T-helper 1 cell treated with Interleukin-12 subunit alpha and Interleukin-12 subunit beta and Interleukin-4 antibody, amounts not matched to agents 30 μg/mL and 1 μg/mL, for 36 hours (primary cell): ENCODE data around the gene PRKD1.

Experiments
- H3K27ac Mint-ChIP-seq: one replicate; pipeline ENCODE4 v1.8.0; 2021; ENCODE audit warnings: mild to moderate bottlenecking, mixed read lengths
- H3K27me3 Mint-ChIP-seq: one replicate; pipeline ENCODE4 v1.8.0; 2021; ENCODE audit warnings: low read depth, mixed read lengths
- H3K36me3 Mint-ChIP-seq: one replicate; pipeline ENCODE4 v1.8.0; 2021; ENCODE audit warnings: low read depth, mixed read lengths
- H3K4me1 Mint-ChIP-seq: one replicate; pipeline ENCODE4 v1.8.0; 2021; ENCODE audit warnings: low read depth, mixed read lengths
- H3K4me3 Mint-ChIP-seq: one replicate; pipeline ENCODE4 v1.8.0; 2021; ENCODE audit warnings: mild to moderate bottlenecking, moderate library complexity, mixed read lengths
- H3K9me3 Mint-ChIP-seq: one replicate; pipeline ENCODE4 v1.8.0; 2021; ENCODE audit warnings: mixed read lengths

Gene PRKD1

DNA sequence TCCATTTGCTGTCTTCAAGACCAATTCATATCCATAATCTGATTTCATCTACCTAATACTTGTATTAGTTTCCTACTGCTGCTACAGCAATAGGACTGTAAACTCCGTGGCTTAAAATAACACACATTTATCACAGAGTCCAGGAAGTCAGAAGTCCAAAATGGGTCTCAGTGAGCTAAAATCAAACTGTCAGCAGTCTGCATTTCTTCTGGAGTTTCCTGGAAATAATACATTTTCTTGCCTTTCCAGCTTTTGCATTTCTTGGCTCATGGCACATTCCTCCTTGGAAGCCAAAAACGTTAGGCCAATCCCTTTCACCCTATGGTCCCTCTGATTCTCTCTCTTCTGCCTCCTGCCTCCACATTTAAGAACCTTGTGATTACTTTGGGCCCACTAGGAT is 239.8 kb downstream of the PRKD1 start:
- peaks cover 53% of the 10 kb centered on the region for H3K9me3 Mint-ChIP-seq

DNA sequence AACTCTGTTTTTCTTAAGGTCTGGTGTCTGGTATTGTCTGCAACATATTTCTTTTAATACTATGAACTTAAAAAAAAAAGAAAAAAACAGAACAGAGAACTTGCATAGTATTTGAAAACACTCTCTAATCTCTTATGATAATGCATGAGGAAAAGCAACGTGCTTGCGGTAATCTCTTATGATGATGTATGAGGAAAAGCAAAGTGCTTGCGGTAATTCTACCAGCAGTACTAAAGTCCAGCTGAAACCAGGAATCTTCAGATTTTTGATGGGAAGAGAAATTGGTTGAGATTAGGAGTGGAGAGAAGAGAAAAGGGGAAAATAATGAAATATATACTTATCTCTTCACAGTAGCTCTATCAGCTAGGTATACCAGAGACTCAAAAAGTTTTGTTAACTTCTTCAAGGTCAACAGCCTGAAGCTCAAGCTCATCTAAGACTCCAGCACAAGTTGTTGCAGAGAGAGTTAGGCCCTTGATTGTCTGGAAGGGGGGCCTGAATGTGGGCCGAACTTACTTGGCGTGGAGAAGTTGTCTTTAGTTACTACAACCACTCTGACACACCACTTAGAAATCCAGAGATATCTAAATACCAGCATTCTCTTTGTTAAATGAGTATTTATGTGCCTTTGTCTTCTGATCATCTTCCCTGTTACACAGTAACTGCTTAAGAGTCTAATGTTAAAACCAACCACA is 240.4 kb downstream of the PRKD1 start:
- Mint-ChIP-seq H3K27ac (no peak overlapping the region), H3K4me1 (no peaks in the 10 kb centered on the region), H3K9me3 (peaks cover 57% of the 10 kb centered on the region), H3K4me3 (no peak overlapping the region), H3K27me3 (no peaks in the 10 kb centered on the region), H3K36me3 (no peaks in the 10 kb centered on the region)

More for the DNA sequence above, 239.8 kb downstream of the PRKD1 start:
- H3K27me3 Mint-ChIP-seq = no peaks in the 10 kb centered on the region
- H3K36me3 Mint-ChIP-seq = no peaks in the 10 kb centered on the region
- H3K27ac Mint-ChIP-seq = no peak overlapping the region
- H3K4me1 Mint-ChIP-seq = no peaks in the 10 kb centered on the region
- no peak overlapping the region for H3K4me3 Mint-ChIP-seq

DNA sequence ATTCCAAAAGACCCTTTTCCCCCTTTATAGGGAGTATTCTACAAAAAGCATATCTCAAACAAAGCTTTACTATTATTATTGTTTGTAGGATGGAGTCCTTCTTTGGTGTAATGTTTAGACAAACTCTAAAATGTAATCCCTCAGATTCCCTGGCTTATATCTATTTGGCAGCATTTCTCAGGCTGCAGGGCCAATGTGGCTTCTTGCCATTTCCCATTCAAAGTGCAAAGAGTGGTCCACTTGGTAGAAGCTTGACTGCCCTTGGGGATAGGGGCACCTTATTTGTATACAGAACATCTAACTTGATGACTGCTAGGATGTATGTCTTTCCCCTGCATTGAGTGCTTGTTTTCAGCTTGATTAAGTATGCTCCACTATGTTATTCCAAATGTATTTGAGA is 242.7 kb downstream of the PRKD1 start:
- no peaks in the 10 kb centered on the region for H3K27me3 Mint-ChIP-seq
- no peak overlapping the region for H3K4me3 Mint-ChIP-seq
- H3K4me1 Mint-ChIP-seq = no peaks in the 10 kb centered on the region
- peaks cover 53% of the 10 kb centered on the region for H3K9me3 Mint-ChIP-seq
- H3K36me3 Mint-ChIP-seq = no peaks in the 10 kb centered on the region
- no peak overlapping the region for H3K27ac Mint-ChIP-seq

DNA sequence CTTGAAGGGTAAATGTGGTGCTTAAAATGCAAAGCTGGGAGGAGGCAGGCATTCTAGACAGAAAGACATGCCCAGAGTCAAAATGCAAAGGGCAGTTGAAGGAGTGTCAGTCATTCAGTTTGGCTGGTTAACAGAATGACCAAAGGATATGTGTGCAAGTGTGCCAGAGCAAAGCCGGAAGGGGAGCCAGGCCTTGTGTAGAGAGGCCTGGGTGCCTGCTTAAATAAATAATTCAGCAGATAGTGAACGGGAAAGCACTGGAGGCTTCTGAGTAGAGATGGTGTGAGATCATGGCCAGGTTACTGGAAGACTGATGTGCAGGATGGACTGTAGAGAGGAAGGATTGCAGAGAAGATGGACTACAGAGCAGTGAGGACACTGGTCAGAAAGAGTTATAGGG is 244.9 kb downstream of the PRKD1 start:
- no peaks in the 10 kb centered on the region for H3K36me3 Mint-ChIP-seq
- no peaks in the 10 kb centered on the region for H3K4me1 Mint-ChIP-seq
- H3K27me3 Mint-ChIP-seq = no peaks in the 10 kb centered on the region
- no peak overlapping the region for H3K4me3 Mint-ChIP-seq
- no peak overlapping the region for H3K27ac Mint-ChIP-seq
- peaks cover 46% of the 10 kb centered on the region for H3K9me3 Mint-ChIP-seq

DNA sequence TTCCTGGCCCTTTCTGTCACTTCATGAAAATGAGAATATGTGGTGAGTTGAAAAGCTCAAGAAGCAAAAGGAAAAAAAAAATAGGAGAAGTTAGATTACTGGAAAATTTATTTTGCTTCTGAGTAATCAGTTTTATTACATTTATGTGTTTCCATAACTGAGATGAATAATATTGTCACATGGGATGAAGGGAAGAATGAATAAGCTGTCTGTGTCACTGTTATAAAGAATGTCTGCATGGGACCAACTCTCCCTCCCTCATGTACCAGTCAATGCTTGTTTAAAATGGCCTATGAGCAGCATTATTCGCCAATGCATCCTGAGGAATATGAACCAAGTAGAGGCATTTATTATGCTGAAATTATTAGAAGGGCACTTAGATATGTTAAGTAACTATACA is 246.3 kb downstream of the PRKD1 start:
- peaks cover 37% of the 10 kb centered on the region for H3K9me3 Mint-ChIP-seq
- no peaks in the 10 kb centered on the region for H3K27me3 Mint-ChIP-seq
- H3K27ac Mint-ChIP-seq = no peak overlapping the region
- H3K36me3 Mint-ChIP-seq = no peaks in the 10 kb centered on the region
- H3K4me3 Mint-ChIP-seq = no peak overlapping the region
- H3K4me1 Mint-ChIP-seq = no peaks in the 10 kb centered on the region

DNA sequence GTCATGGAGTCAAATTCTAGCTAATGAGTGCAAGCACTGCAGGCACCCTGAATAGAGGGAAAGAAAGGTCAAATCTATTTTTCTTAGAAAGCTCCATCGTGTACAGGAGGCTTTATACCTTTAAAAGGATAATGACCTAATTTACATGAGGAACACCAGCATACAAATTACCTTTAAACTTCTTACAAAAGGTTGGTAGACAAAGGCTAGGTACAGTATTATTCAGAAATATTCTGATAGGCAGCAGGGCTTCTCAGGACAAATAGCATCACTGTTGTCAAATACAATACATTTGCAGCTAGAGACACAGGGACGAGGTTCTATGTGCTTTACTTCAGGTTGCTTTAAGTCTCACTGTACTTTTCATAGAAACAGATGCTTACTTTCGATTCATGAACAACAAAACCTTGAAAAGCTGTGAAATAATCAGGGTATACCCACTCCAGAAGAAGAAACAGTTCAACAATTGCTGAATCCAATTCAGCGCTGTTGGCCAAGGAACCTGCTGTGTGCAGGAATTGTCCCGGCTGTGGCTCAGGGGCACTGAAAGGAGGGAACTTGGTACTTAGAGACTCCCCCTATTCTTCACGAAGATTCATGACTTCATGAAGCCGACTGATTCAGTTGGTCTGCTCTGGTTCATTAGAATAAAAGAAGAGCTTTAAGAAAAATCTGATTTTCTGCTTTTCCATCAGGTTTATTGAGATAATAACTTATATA is 252.9 kb downstream of the PRKD1 start:
- H3K4me3 Mint-ChIP-seq = no peak overlapping the region
- no peaks in the 10 kb centered on the region for H3K4me1 Mint-ChIP-seq
- H3K36me3 Mint-ChIP-seq = no peaks in the 10 kb centered on the region

DNA sequence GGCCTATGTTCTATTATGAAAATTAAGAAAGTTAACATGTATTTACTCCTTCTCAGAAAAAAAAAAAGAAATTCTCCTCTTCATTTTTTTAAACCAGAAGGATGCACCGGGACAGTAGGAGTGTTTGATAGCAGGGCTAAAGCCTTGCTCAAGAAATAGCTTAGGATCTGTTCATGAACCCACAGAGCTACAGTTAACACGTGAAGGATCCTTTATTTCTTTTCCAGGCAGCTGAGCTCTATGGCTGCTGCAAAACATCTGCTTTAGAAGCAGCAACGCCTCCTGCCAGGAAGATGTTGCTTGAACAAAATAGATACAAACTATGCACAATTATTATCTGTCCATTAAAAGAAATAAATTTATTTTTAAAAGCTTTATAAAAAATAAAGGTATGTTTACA is 254.8 kb downstream of the PRKD1 start:
- no peaks in the 10 kb centered on the region for H3K4me1 Mint-ChIP-seq
- H3K4me3 Mint-ChIP-seq = no peak overlapping the region
- H3K9me3 Mint-ChIP-seq = peaks cover 14% of the 10 kb centered on the region
- no peak overlapping the region for H3K27ac Mint-ChIP-seq
- no peaks in the 10 kb centered on the region for H3K36me3 Mint-ChIP-seq
- no peaks in the 10 kb centered on the region for H3K27me3 Mint-ChIP-seq

More for the DNA sequence above, 252.9 kb downstream of the PRKD1 start:
- Mint-ChIP-seq H3K27ac (no peak overlapping the region), H3K27me3 (no peaks in the 10 kb centered on the region), H3K9me3 (peaks cover 19% of the 10 kb centered on the region)

DNA sequence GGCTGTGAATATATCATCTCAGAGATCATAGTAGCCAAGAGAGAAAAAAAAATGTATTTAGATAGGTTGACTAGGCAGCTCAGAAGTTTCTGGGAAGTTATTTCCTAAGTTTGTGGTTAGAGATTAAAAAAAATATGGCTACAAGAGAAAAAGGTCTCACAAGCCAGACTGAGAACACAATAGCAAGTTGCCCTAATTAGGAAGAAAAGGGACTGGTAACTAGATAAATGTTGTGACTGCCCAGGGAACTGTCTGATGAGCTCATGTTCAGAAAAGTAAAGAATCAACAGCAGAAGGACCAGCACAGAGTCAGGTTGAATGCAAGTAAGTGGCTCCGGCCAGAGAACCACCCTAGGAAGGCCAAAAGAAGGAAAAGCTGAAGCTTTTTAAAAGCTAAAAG is 256.6 kb downstream of the PRKD1 start:
- Mint-ChIP-seq H3K27me3 (no peaks in the 10 kb centered on the region), H3K27ac (no peak overlapping the region), H3K4me1 (no peaks in the 10 kb centered on the region), H3K36me3 (no peaks in the 10 kb centered on the region), H3K4me3 (no peak overlapping the region), H3K9me3 (peaks cover 17% of the 10 kb centered on the region)

DNA sequence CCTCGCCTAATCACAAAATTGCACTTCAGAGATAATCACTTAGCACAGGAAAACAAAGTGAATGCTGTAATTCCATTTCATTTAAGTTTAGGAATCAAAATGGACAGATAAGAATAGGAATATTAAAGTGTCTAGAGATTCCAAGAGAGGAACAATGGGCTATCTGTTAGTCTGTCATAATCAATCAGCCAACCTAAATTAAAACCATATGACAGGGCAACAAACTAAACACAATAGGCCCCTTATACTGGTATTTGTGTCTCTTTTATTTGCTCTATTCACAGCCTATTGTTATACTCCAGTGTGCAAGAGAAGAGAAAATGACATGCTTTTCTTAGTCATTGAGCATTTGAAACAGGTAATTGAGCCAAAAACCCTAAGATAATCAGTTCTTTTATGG is 259.4 kb downstream of the PRKD1 start:
- Mint-ChIP-seq H3K27me3 (no peaks in the 10 kb centered on the region), H3K27ac (no peak overlapping the region), H3K9me3 (peaks cover 24% of the 10 kb centered on the region), H3K36me3 (no peaks in the 10 kb centered on the region), H3K4me3 (no peak overlapping the region), H3K4me1 (no peaks in the 10 kb centered on the region)

DNA sequence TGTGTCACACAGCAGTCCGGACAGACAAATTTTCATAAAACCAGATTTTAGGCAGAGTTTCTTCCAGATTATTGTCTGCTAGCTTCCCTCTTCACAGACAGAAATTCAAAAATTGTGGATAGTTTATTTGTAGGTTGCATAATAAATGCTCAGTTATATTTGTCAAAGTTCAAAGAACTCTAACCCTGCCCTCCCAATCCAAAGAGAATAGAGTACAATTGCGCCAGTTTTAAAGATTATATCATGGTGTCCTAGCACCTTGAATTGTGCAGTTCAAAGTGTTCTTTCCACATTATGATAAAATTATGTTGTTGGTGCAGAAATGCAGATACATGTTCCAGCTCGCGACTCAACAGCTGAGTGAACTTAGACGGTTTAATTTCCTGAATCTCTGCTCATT is 263.1 kb downstream of the PRKD1 start:
- Mint-ChIP-seq H3K4me3 (no peak overlapping the region), H3K9me3 (peaks cover 13% of the 10 kb centered on the region), H3K4me1 (no peaks in the 10 kb centered on the region), H3K36me3 (no peaks in the 10 kb centered on the region), H3K27ac (no peak overlapping the region), H3K27me3 (no peaks in the 10 kb centered on the region)

DNA sequence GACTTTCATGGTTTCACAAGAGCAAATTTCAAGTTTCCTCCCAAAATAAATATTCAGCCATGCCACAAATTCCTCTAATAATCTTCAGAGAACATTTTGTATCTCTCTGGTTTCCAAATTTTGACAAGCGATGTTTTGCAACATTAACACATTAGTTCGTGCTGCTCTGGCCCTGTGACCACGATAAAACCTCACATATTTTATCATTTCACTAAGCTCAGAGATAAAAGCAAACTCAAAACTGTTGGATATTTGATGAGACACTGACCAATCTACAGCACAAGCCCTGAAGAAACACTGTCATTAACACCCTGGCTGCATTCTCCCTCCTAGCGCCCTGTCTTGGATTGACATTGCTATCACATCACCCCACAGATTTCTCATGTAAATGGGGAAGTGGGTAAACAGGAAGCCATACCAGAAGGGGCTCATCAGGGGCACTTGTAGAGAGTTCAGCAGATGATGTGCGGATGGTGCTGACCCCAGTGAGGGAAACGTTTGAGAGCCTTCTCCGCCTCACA is 264.3 kb downstream of the PRKD1 start:
- Mint-ChIP-seq H3K27me3 (no peaks in the 10 kb centered on the region), H3K4me1 (no peaks in the 10 kb centered on the region), H3K36me3 (no peaks in the 10 kb centered on the region)

DNA sequence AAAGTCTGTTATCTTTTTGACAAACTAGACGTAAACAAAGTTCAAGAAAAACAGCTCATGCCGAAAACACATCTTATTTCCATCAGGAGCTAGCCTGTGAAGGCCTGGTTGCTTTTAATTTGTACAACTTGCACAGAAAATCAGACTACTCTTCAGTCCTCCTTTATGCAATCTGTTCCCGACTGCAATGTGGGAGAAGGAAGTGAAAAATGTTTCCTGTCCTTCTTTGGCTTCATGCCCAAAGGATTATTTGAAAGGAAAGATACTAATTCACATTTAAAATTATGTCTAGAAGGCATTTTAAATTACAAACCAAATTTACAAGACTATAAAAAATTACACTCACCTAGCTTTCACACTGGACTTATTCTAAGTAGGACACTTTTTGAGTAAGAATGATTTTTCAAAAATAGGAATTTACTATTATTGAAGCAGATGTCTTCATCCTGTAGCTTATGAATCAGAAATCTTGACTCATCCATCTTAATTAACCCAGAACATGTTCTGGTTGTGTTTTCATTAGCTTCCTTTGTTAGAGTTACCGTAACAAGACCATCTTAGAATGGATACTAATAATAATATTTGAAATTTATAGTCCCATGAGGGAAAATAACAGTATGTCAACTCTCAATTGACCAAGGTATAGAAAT is 272.6 kb downstream of the PRKD1 start:
- Mint-ChIP-seq H3K36me3 (no peaks in the 10 kb centered on the region), H3K4me3 (no peak overlapping the region), H3K27ac (no peak overlapping the region), H3K9me3 (peaks cover 6% of the 10 kb centered on the region), H3K4me1 (no peaks in the 10 kb centered on the region), H3K27me3 (no peaks in the 10 kb centered on the region)

More for the DNA sequence above, 264.3 kb downstream of the PRKD1 start:
- peaks cover 13% of the 10 kb centered on the region for H3K9me3 Mint-ChIP-seq
- no peak overlapping the region for H3K4me3 Mint-ChIP-seq
- H3K27ac Mint-ChIP-seq = no peak overlapping the region

DNA sequence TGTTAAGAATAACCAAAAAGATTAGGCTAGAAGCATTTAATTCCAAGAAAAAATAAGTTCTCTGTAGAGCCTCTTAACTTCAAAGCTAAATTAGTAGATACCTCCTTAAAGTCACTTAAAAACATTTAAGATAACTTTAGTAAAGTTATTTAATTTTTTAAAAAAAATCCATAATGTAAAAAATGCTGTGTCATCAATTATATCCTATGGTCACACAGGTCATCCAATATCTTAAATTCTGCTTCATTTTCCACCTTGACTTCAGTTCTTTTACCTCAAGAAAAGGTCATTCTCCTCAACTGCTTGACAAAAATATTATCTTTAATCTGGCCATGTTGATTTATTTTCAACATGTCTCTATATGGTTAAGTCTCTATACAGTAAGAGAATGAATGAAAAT is 274.3 kb downstream of the PRKD1 start:
- no peaks in the 10 kb centered on the region for H3K27me3 Mint-ChIP-seq
- no peak overlapping the region for H3K27ac Mint-ChIP-seq
- peaks cover 19% of the 10 kb centered on the region for H3K9me3 Mint-ChIP-seq
- H3K36me3 Mint-ChIP-seq = no peaks in the 10 kb centered on the region
- H3K4me3 Mint-ChIP-seq = no peak overlapping the region
- H3K4me1 Mint-ChIP-seq = no peaks in the 10 kb centered on the region

DNA sequence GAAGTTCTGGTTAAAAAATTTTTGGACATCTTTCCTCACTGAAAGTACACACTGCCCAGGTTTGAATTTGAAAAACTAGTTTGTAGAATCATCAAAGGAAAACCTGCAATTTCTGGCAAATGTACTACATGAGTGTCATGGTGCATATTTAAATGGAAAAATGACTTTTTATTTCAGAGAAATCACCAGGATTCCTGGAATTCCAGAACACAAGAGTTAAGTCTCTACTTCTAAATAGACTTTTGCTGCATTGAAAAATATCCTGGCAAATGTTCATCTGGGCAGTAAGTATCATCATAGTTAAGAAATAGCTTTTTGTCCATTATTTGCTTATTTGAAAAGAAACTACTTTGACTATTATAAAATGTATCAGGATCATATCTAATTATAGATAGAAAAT is 275.1 kb downstream of the PRKD1 start:
- Mint-ChIP-seq H3K36me3 (no peaks in the 10 kb centered on the region), H3K9me3 (peaks cover 26% of the 10 kb centered on the region), H3K27ac (no peak overlapping the region), H3K4me1 (no peaks in the 10 kb centered on the region), H3K4me3 (no peak overlapping the region), H3K27me3 (no peaks in the 10 kb centered on the region)
